H9 (cell line): ENCODE results near the gene RAD18. TPM values are rescaled to one million over a fixed set of nuclear protein-coding genes. Genes with fewer than 3 reads are reported as not detected.

Experiments used
- DNase-seq: peaks from one replicate; pipeline ENCODE4 v3.0.0-alpha.2; 2017
- H2AFZ ChIP-seq: one replicate; pipeline ENCODE4 v1.6.1; 2013; ENCODE audit warnings: mild to moderate bottlenecking, low read length, control low read depth, moderate library complexity
- H2AK5ac ChIP-seq: 2 replicates; pipeline ENCODE4 v1.6.1; 2013; ENCODE audit warnings: low read length, control low read depth, mixed read lengths; ENCODE audit not compliant: insufficient read length
- H2BK120ac ChIP-seq: one replicate; pipeline ENCODE4 v1.6.1; 2013; ENCODE audit warnings: low read depth, mild to moderate bottlenecking, low read length, control low read depth, inconsistent platforms; ENCODE audit not compliant: poor library complexity, severe bottlenecking
- H2BK12ac ChIP-seq: 2 replicates; pipeline ENCODE4 v1.6.1; 2013; ENCODE audit warnings: low read length, control low read depth, mixed read lengths, low read depth; ENCODE audit not compliant: insufficient read length
- H2BK15ac ChIP-seq: 2 replicates; pipeline ENCODE4 v1.6.1; 2013; ENCODE audit warnings: low read depth, low read length, control low read depth
- H2BK20ac ChIP-seq: one replicate; pipeline ENCODE4 v1.6.1; 2013; ENCODE audit warnings: low read depth, mild to moderate bottlenecking, low read length, control low read depth, inconsistent platforms; ENCODE audit not compliant: poor library complexity, severe bottlenecking
- H2BK5ac ChIP-seq: 2 replicates; pipeline ENCODE4 v1.6.1; 2013; ENCODE audit warnings: low read length, control low read depth, mixed read lengths; ENCODE audit not compliant: insufficient read length
- H3K14ac ChIP-seq: 2 replicates; pipeline ENCODE4 v1.6.1; 2013; ENCODE audit warnings: low read length, control low read depth; ENCODE audit not compliant: insufficient read depth
- H3K18ac ChIP-seq: 2 replicates; pipeline ENCODE4 v1.6.1; 2013; ENCODE audit warnings: low read depth, mild to moderate bottlenecking, mixed read lengths, low read length, control low read depth; ENCODE audit not compliant: insufficient read length
- H3K23ac ChIP-seq: 2 replicates; pipeline ENCODE4 v1.6.1; 2013; ENCODE audit warnings: low read length, control low read depth, mixed read lengths, low read depth; ENCODE audit not compliant: insufficient read length
- H3K23me2 ChIP-seq: 2 replicates; pipeline ENCODE4 v1.6.1; 2013; ENCODE audit warnings: low read depth, mild to moderate bottlenecking, mixed read lengths, low read length, control low read depth; ENCODE audit not compliant: insufficient read length, poor library complexity, severe bottlenecking
- H3K27ac ChIP-seq: 2 replicates; pipeline ENCODE4 v1.5.1; 2013; ENCODE audit warnings: low read length, control low read depth, mixed read lengths, low read depth; ENCODE audit not compliant: insufficient read length
- H3K27me3 ChIP-seq: 2 replicates; pipeline ENCODE4 v1.6.1; 2013; ENCODE audit warnings: low read length, control low read depth, inconsistent platforms; ENCODE audit not compliant: insufficient read depth
- H3K4ac ChIP-seq: 2 replicates; pipeline ENCODE4 v1.6.1; 2013; ENCODE audit warnings: low read depth, mild to moderate bottlenecking, control low read depth, inconsistent platforms, low read length, moderate library complexity
- H3K4me1 ChIP-seq: 2 replicates; pipeline ENCODE4 v1.6.1; 2013; ENCODE audit warnings: low read length, control low read depth, inconsistent platforms; ENCODE audit not compliant: insufficient read depth
- H3K4me2 ChIP-seq: 2 replicates; pipeline ENCODE4 v1.6.1; 2013; ENCODE audit warnings: low read length, control low read depth, mixed read lengths; ENCODE audit not compliant: insufficient read length, insufficient read depth
- H3K56ac ChIP-seq: 2 replicates; pipeline ENCODE4 v1.6.1; 2013; ENCODE audit warnings: low read depth, mild to moderate bottlenecking, mixed read lengths, low read length, control low read depth; ENCODE audit not compliant: insufficient read length
- H3K79me1 ChIP-seq: 2 replicates; pipeline ENCODE4 v1.6.1; 2013; ENCODE audit warnings: low read depth, mild to moderate bottlenecking, moderate library complexity, low read length, control low read depth, inconsistent platforms; ENCODE audit not compliant: insufficient read depth, poor library complexity, severe bottlenecking
- H3K79me2 ChIP-seq: 2 replicates; pipeline ENCODE4 v1.6.1; 2013; ENCODE audit warnings: low read length, control low read depth, inconsistent platforms; ENCODE audit not compliant: insufficient read depth
- H3K9ac ChIP-seq: 2 replicates; pipeline ENCODE4 v1.6.1; 2013; ENCODE audit warnings: low read length, control low read depth, mixed read lengths; ENCODE audit not compliant: insufficient read length; ENCODE audit errors: extremely low read depth
- H3K9me3 ChIP-seq: one replicate; pipeline ENCODE4 v1.6.1; 2013; ENCODE audit warnings: low read depth, low read length, inconsistent platforms; ENCODE audit not compliant: control insufficient read depth
- H3T11ph ChIP-seq: one replicate; pipeline ENCODE4 v1.6.1; 2013; ENCODE audit warnings: mild to moderate bottlenecking, low read length, control low read depth, inconsistent platforms
- H4K20me1 ChIP-seq: one replicate; pipeline ENCODE4 v1.6.1; 2013; ENCODE audit not compliant: control insufficient read depth, insufficient read length, insufficient read depth
- H4K5ac ChIP-seq: 2 replicates; pipeline ENCODE4 v1.6.1; 2013; ENCODE audit warnings: low read depth, mild to moderate bottlenecking, mixed read lengths, low read length, control low read depth; ENCODE audit not compliant: insufficient read length
- H4K8ac ChIP-seq: replicated peaks from 2 replicates; pipeline ENCODE4 v1.6.1; 2013; ENCODE audit warnings: low read length, control low read depth, mixed read lengths, low read depth; ENCODE audit not compliant: insufficient read length
- H4K91ac ChIP-seq: 2 replicates; pipeline ENCODE4 v1.6.1; 2013; ENCODE audit warnings: low read depth, mild to moderate bottlenecking, moderate library complexity, mixed read lengths, low read length, control low read depth; ENCODE audit not compliant: insufficient read length
- H3K27ac Mint-ChIP-seq, 3 experiments: 2 replicates in 2 of 3; 3 replicates in 1 of 3; pipeline ENCODE4 v1.8.0; 2020 to 2021; ENCODE audit warnings: mixed read lengths in 3 of 3, mild to moderate bottlenecking in 1 of 3, moderate library complexity in 1 of 3
- H3K27me3 Mint-ChIP-seq: 2 replicates; pipeline ENCODE4 v1.8.0; 2021; ENCODE audit warnings: low read depth, mild to moderate bottlenecking, moderate library complexity, mixed read lengths
- H3K36me3 Mint-ChIP-seq, 3 experiments: 2 replicates in 2 of 3; 3 replicates in 1 of 3; pipeline ENCODE4 v1.8.0; 2020 to 2021; ENCODE audit warnings: low read depth in 3 of 3, mixed read lengths in 3 of 3; ENCODE audit not compliant: insufficient read depth in 1 of 3
- H3K4me1 Mint-ChIP-seq, 2 experiments: 2 replicates each; pipeline ENCODE4 v1.8.0; 2020; ENCODE audit warnings: mixed read lengths in 2 of 2
- H3K4me3 Mint-ChIP-seq, 2 experiments: 2 replicates in 1 of 2; 3 replicates in 1 of 2; pipeline ENCODE4 v1.8.0; 2020 to 2021; ENCODE audit warnings: mild to moderate bottlenecking in 2 of 2, mixed read lengths in 2 of 2, moderate library complexity in 1 of 2
- H3K9me3 Mint-ChIP-seq, 2 experiments: 2 replicates in 1 of 2; 3 replicates in 1 of 2; pipeline ENCODE4 v1.8.0; 2020; ENCODE audit warnings: mild to moderate bottlenecking in 2 of 2, mixed read lengths in 2 of 2, moderate library complexity in 1 of 2
- CTCF ChIP-seq: fragments of 200-600 bp; sonication (generic); conservative IDR thresholded peaks from 3 replicates; pipeline ENCODE4 v1.8.0; 2021; ENCODE audit warnings: antibody characterized with exemption, mild to moderate bottlenecking
- WGBS: extraction: QIAGEN DNeasy Blood & Tissue Kit; methylation state at CpG from one replicate; pipeline ENCODE4 v1.1.7; 2013; ENCODE audit warnings: missing lambda C conversion rate, low lambda C conversion rate, mixed read lengths; ENCODE audit not compliant: insufficient read length; ENCODE audit errors: extremely low coverage; 5-methylcytosine and 5-hydroxymethylcytosine counted together
- total RNA-seq: library from RNA; stranded (reverse); gene quantifications from 2 replicates; pipeline ENCODE4 v1.2.1, GENCODE V29; 2021

The RAD18 gene
- total RNA-seq, 1 experiment from 2014 or later: 27.8 TPM

DNA sequence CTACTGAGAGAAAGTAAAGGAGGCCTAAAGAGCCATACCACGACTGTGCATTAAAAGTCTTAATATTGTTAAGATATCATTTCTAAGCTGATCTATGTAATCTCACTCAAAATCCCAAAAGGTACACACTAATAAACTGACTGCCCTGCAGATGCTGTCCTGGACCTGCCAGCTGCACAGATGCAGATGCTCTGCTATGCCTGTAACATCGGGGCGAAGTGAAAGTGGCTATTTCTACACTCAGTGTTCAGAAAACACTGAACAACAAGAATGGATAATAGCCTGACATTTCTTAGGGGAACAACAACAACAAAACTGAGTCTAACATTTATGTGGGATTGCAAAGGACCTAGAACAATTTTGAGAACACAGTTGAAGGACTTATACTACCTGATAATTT is 31.9 kb downstream of the RAD18 start:
- no CpG with 5 or more reads among the region's 3 CpGs for WGBS
- no peak overlapping the region for H2BK12ac ChIP-seq
- Mint-ChIP-seq H3K9me3 (peaks cover 4 to 7% of the 10 kb centered on the region in 2 experiments; a peak in 4 of 5 replicates), H3K4me1 (no peaks in the 10 kb centered on the region), H3K4me3 (no peak overlapping the region), H3K36me3 (peaks cover 19 to 23% (median 22%) of the 10 kb centered on the region in 3 experiments), H3K27ac (no peak overlapping the region), H3K27me3 (no peaks in the 10 kb centered on the region)
- H3K23me2 ChIP-seq: no peaks in the 10 kb centered on the region
- H3K4ac ChIP-seq: no peak overlapping the region
- H2BK20ac ChIP-seq: no peak overlapping the region
- H3K9me3 ChIP-seq: no peaks in the 10 kb centered on the region
- no peak overlapping the region for H3K9ac ChIP-seq
- H4K91ac ChIP-seq: no peak overlapping the region
- no peak overlapping the region for H3K4me2 ChIP-seq
- H3K79me1 ChIP-seq: no peaks in the 10 kb centered on the region
- no peak for TF ChIP-seq CTCF
- no peak overlapping the region for H4K8ac ChIP-seq
- no peaks in the 10 kb centered on the region for H3K79me2 ChIP-seq
- DNase-seq: no peak
- no peak overlapping the region for H2BK120ac ChIP-seq
- no peak overlapping the region for H2BK15ac ChIP-seq
- no peak overlapping the region for H3K27ac ChIP-seq
- H2AK5ac ChIP-seq: no peak overlapping the region
- H2BK5ac ChIP-seq: no peak overlapping the region
- H3K27me3 ChIP-seq: no peaks in the 10 kb centered on the region
- no peak overlapping the region for H3K14ac ChIP-seq
- no peak overlapping the region for H4K5ac ChIP-seq
- no peaks in the 10 kb centered on the region for H3K4me1 ChIP-seq
- no peak overlapping the region for H3K23ac ChIP-seq
- H3K18ac ChIP-seq: no peak overlapping the region
- H4K20me1 ChIP-seq: no peaks in the 10 kb centered on the region
- H3K56ac ChIP-seq: no peak overlapping the region
- no peak overlapping the region for H3T11ph ChIP-seq
- no peak overlapping the region for H2AFZ ChIP-seq
